A549 treated with DMSO at 1 μM for 4 hours (cell line): ENCODE measurements around the gene SKI. TPM values are rescaled to one million over a fixed set of nuclear protein-coding genes. Genes with fewer than 3 reads are reported as not detected.

Source experiments
- total RNA-seq: library from RNA; stranded (reverse); fragments of 200-300 nt; extraction: Qiagen RNA extraction; gene quantifications from 5 replicates; pipeline ENCODE4 v1.2.3, GENCODE V29; 2022; ENCODE audit warnings: low read depth

SKI gene
- 19.8 to 26.8 TPM (median 24.1 TPM) in 5 replicates for total RNA-seq

GRCh38 chr1:2228157-2228594 lies at the start of gene SKI:
SKI (plus strand) TSS chr1:2228319; CDS start chr1:2228767, 448 bp downstream.

GRCh38 chr1:2194319-2194897 lies 33.7 kb upstream of the SKI start, which contains the start of gene FAAP20:
FAAP20 (minus strand) TSS chr1:2194772; CDS start chr1:2194749, 23 bp downstream.

Other genes starting within 250 kb of the SKI start
- gene CFAP74, start 224.5 kb upstream of the SKI start, total RNA-seq = 0.02 TPM in 1 of 5 replicates, not detected in the others
- gene GABRD, start 209.0 kb upstream of the SKI start, total RNA-seq = 0.27 to 0.97 TPM (median 0.63 TPM) in 5 replicates
- gene PRKCZ, start 177.9 kb upstream of the SKI start, total RNA-seq = 7.4 to 9.7 TPM (median 7.7 TPM) in 5 replicates
- 36.8 to 60.5 TPM (median 50.0 TPM) in 5 replicates for gene FAAP20, start 33.5 kb upstream of the SKI start, total RNA-seq
- gene MORN1, start 163.2 kb downstream of the SKI start, total RNA-seq = 5.8 to 7.9 TPM (median 6.4 TPM) in 5 replicates
- 86.2 to 129 TPM (median 125 TPM) in 5 replicates for gene RER1, start 163.5 kb downstream of the SKI start, total RNA-seq
- 19.2 to 23.7 TPM (median 23.0 TPM) in 5 replicates for gene PEX10, start 184.2 kb downstream of the SKI start, total RNA-seq
- gene PLCH2, start 248.0 kb downstream of the SKI start, total RNA-seq = 0.12 to 0.36 TPM (median 0.32 TPM) in 5 replicates